Hematopoietic multipotent progenitor cell treated with erythropoietin and hydrocortisone succinate and interleukin-3 and kit ligand, for 8 days (in vitro differentiated cells): ENCODE results near the gene PPM1E.
"Not testable (repeated sequence)": the region's sequence is repeated elsewhere in the genome, so short reads cannot be mapped to it uniquely, and the experiment has no call there.

ENCODE experiments used
- DNase-seq: peaks from one replicate; pipeline ENCODE4 v3.0.0-alpha.2; 2015

Gene PPM1E

GRCh38 chr17:58783380-58783779 lies 27.7 kb downstream of the PPM1E start:
- DNase-seq: peak; percentile 33

- DNase-seq: no peak
Observed at GRCh38 chr17:58785097-58785496, 29.4 kb downstream of the PPM1E start.

- peak; percentile 59 for DNase-seq
Observed at GRCh38 chr17:58786586-58787295, 31.1 kb downstream of the PPM1E start.

GRCh38 chr17:58788199-58788598 lies 32.5 kb downstream of the PPM1E start:
- no peak for DNase-seq

GRCh38 chr17:58789160-58789559 lies 33.5 kb downstream of the PPM1E start:
- no peak for DNase-seq

- no peak for DNase-seq
Observed at GRCh38 chr17:58789831-58790230, 34.2 kb downstream of the PPM1E start.

- DNase-seq: not testable (repeated sequence)
Observed at GRCh38 chr17:58794508-58794907, 38.9 kb downstream of the PPM1E start.

GRCh38 chr17:58802188-58802587 lies 46.5 kb downstream of the PPM1E start:
- DNase-seq: no peak

- no peak for DNase-seq
Observed at GRCh38 chr17:58806046-58806445, 50.4 kb downstream of the PPM1E start.

GRCh38 chr17:58808609-58809563 lies 53.2 kb downstream of the PPM1E start:
- no peak for DNase-seq

- DNase-seq: no peak
Observed at GRCh38 chr17:58809564-58809936, 53.9 kb downstream of the PPM1E start.

- DNase-seq: no peak
Observed at GRCh38 chr17:58811290-58811689, 55.6 kb downstream of the PPM1E start.

- no peak for DNase-seq
Observed at GRCh38 chr17:58813712-58814111, 58.1 kb downstream of the PPM1E start.

GRCh38 chr17:58818654-58819053 lies 63.0 kb downstream of the PPM1E start:
- no peak for DNase-seq

GRCh38 chr17:58822148-58823050 lies 66.7 kb downstream of the PPM1E start:
- no peak for DNase-seq

GRCh38 chr17:58823051-58823525 lies 67.4 kb downstream of the PPM1E start:
- no peak for DNase-seq

- no peak for DNase-seq
Observed at GRCh38 chr17:58829172-58829637, 73.6 kb downstream of the PPM1E start.

GRCh38 chr17:58831780-58832179 lies 76.1 kb downstream of the PPM1E start:
- no peak for DNase-seq

- DNase-seq: no peak
Observed at GRCh38 chr17:58832514-58832913, 76.9 kb downstream of the PPM1E start.

GRCh38 chr17:58837699-58838098 lies 82.0 kb downstream of the PPM1E start:
- no peak for DNase-seq

GRCh38 chr17:58840820-58841612 lies 85.4 kb downstream of the PPM1E start:
- no peak for DNase-seq

- DNase-seq: not testable (repeated sequence)
Observed at GRCh38 chr17:58846413-58846812, 90.8 kb downstream of the PPM1E start.
